PFSK-1 (cell line): ENCODE data around the gene RNF214.

Experiments used
- FOXP2 ChIP-seq: optimal IDR thresholded peaks from 2 replicates; pipeline ENCODE3; 2011; ENCODE audit warnings: borderline replicate concordance, control low read depth, inconsistent platforms; ENCODE audit not compliant: insufficient read depth; ENCODE audit errors: extremely low read length, extremely low read depth
- POLR2AphosphoS5 ChIP-seq: IDR thresholded peaks from 2 replicates; pipeline ENCODE4 v1.6.1; 2012; ENCODE audit warnings: low read depth, mild to moderate bottlenecking, control low read depth, low read length, moderate library complexity
- SIN3A ChIP-seq: IDR thresholded peaks from 2 replicates; pipeline ENCODE4 v1.6.1; 2012; ENCODE audit warnings: mild to moderate bottlenecking, low read length, moderate library complexity, borderline replicate concordance; ENCODE audit not compliant: insufficient read depth
- TAF1 ChIP-seq: IDR thresholded peaks from 2 replicates; pipeline ENCODE4 v1.6.1; 2012; ENCODE audit warnings: low read length, control low read depth, borderline replicate concordance; ENCODE audit not compliant: insufficient read depth
- TF ChIP-seq, protein P1 (sequence below), 2 experiments: IDR thresholded peaks; 2 replicates each; pipeline versions ENCODE4 v1.6.1 to v1.8.0; 2011 to 2012; ENCODE audit warnings: low read depth in 2 of 2, low read length in 2 of 2, control low read depth in 1 of 2, inconsistent platforms in 1 of 2, mild to moderate bottlenecking in 1 of 2, moderate library complexity in 1 of 2; ENCODE audit not compliant: insufficient read depth in 1 of 2

RNF214 gene

DNA sequence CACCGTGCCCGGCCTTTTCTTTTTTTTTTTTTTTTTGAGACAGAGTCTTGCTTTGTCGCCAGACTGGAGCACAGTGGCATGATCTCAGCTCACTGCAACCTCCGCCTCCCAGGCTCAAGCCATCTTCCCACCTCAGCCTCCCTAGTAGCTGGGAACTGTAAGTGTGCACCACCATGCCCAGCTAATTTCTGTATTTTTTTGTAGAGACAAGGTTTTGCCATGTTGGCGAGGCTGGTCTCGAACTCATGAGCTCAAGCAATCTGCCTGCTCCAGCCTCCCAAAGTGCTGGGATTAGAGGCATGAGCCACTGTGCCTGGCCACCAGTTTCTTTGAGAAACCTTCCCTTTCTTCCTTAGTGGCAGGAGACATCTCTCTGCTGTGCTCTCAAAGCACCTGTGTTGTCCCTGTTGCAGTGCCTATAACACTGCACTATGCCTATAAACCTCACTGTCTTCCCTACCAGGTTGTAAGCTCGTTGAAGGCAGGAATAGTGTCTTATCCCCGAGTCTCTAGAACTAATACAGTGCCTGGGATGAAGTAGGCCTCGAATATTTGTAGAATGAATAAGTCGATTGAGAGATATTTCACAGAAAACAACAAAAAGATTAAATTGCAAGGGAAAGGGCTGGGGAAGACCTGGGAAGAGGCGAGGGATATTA is 19.6 kb upstream of the RNF214 start:
- TF ChIP-seq, protein P1, sequence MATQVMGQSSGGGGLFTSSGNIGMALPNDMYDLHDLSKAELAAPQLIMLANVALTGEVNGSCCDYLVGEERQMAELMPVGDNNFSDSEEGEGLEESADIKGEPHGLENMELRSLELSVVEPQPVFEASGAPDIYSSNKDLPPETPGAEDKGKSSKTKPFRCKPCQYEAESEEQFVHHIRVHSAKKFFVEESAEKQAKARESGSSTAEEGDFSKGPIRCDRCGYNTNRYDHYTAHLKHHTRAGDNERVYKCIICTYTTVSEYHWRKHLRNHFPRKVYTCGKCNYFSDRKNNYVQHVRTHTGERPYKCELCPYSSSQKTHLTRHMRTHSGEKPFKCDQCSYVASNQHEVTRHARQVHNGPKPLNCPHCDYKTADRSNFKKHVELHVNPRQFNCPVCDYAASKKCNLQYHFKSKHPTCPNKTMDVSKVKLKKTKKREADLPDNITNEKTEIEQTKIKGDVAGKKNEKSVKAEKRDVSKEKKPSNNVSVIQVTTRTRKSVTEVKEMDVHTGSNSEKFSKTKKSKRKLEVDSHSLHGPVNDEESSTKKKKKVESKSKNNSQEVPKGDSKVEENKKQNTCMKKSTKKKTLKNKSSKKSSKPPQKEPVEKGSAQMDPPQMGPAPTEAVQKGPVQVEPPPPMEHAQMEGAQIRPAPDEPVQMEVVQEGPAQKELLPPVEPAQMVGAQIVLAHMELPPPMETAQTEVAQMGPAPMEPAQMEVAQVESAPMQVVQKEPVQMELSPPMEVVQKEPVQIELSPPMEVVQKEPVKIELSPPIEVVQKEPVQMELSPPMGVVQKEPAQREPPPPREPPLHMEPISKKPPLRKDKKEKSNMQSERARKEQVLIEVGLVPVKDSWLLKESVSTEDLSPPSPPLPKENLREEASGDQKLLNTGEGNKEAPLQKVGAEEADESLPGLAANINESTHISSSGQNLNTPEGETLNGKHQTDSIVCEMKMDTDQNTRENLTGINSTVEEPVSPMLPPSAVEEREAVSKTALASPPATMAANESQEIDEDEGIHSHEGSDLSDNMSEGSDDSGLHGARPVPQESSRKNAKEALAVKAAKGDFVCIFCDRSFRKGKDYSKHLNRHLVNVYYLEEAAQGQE (IDR thresholded peaks at IDR 0.05; ENCODE audit: insufficient read depth in 1 of 2, low read depth in 2 of 2, low read length in 2 of 2): no peak
- TF ChIP-seq SIN3A (no peak), POLR2AphosphoS5 (no peak), FOXP2 (no peak), TAF1 (no peak)

DNA sequence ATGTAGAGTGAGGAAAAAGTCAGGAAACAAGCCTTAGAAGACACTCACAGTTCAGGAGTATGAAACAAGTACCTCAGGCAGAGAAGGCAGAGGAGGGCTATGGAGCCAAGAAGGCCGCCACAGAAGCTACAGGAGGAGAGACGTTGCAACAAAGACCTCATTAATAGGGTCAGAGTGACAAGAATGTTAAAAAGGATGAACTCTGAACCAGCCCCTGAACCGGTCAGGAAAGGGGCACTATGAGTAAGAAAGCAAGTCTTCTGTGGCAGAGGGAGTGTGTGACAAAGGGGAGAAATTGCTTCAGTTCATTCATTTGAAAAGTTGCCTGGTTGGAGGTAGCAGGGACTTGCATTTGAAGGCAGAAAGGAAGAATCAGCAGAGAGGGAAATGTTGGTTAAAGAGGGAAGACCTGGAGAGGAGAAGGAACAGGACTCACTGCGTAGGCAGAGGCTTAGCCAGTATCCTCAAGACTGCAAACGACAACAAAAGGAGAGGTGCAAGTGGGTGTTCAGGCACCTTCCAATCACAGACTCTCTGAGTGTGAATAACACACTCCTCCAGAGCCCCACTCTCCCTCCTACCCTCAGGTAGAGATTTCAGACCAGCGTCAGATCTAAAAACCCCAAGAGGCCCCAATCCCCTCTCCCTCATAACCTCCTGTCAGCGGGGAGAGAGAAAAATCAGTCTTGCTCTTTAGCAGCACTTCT is 17.9 kb upstream of the RNF214 start:
- TF ChIP-seq FOXP2 (no peak), SIN3A (no peak), TAF1 (no peak), POLR2AphosphoS5 (no peak)
- TF ChIP-seq, protein P1 (IDR thresholded peaks at IDR 0.05; ENCODE audit: insufficient read depth in 1 of 2, low read depth in 2 of 2, low read length in 2 of 2): no peak

DNA sequence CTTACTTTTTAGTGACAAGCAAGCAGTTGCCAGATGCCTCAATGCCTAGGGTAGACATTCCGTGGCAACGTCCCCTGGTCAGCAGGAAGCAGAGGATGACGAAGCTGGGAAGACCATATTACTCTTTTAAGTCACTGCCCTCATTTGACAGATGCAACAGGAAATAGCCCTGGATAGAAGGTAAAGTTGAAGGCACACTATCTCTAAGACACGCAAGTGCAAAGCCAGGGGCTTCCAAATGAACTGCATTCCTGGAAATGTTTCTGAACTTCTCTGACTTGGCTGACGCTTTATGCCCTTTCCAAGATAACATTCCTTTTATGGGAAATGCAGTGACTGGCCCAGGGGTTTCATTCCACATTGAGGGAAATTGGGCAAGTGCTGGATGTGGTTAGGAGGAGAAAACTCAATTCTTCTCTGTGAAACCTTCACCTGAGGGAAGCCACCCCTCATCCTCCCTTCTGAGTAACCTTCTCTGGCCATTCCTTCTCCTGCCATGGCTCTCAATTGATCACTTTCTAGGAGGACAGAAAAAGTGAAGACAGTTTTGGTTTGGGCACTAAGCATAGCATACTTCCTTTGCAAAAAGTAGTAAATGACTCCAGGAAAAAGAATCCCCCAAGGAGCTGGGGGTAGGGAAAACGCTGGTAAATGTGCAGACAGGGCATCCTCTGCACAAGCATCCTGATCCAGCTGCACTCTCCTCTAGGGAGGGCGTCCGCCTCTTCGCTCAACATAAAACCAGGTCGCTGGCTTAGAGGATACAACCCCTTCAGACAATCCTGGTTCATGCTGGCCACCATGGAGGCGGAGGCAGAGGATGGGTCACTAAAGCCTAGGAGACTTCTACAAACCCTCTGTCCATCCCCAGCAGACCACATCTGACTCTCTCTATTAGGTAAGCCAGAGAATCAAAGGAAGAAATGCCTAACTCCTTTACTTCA is 15.1 kb upstream of the RNF214 start:
- TF ChIP-seq POLR2AphosphoS5 (no peak), SIN3A (no peak), FOXP2 (no peak), TAF1 (no peak)
- TF ChIP-seq, protein P1 (IDR thresholded peaks at IDR 0.05; ENCODE audit: insufficient read depth in 1 of 2, low read depth in 2 of 2, low read length in 2 of 2): no peak

DNA sequence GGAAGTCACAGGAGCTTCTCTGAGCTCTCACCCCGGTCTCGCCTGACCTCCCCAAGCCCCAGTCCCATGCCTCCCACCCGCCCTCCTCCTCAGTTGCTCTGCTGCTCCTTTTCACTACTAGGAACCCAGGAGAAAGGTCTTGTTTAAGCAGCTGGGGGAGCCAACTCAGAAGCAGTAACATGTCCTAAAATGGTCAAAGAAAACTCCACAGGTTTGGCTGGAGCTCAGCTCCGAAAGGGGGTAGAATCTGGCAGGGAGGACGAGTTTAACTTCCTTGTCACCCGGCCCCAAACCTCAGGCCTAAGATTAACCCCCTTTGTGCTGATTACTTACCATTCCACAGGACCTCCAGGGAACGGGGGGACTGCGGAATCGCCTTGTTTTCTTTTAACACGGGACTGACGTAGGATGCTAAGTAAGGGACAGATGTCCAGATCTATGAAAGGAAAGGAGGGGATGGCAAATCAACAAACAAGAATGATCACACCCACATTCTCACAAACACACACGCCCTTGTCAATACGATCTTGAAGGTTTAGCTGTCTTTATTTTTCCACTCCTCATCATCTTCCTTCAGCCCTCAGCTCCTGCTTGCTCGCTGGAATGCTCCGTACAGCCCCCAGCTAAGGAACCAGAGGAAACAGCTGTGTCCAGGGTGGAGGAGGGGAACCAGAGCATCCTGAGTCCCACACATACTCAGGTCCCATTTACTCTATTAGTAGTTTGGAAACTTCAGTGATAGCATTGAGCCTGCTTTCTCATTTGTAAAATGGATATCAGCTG is 14.1 kb upstream of the RNF214 start:
- TF ChIP-seq FOXP2: no peak
- TF ChIP-seq SIN3A: no peak
- no peak for TF ChIP-seq TAF1
- TF ChIP-seq POLR2AphosphoS5: no peak
- TF ChIP-seq, protein P1 (IDR thresholded peaks at IDR 0.05; ENCODE audit: insufficient read depth in 1 of 2, low read depth in 2 of 2, low read length in 2 of 2): no peak
